H9 (cell line): ENCODE data around the gene ROBO1. TPM values are rescaled to one million over a fixed set of nuclear protein-coding genes. Genes with fewer than 3 reads are reported as not detected.

Source experiments
- DNase-seq: peaks from one replicate; pipeline ENCODE4 v3.0.0-alpha.2; 2017
- H2AFZ ChIP-seq: one replicate; pipeline ENCODE4 v1.6.1; 2013; ENCODE audit warnings: mild to moderate bottlenecking, low read length, control low read depth, moderate library complexity
- H2AK5ac ChIP-seq: 2 replicates; pipeline ENCODE4 v1.6.1; 2013; ENCODE audit warnings: low read length, control low read depth, mixed read lengths; ENCODE audit not compliant: insufficient read length
- H2BK120ac ChIP-seq: one replicate; pipeline ENCODE4 v1.6.1; 2013; ENCODE audit warnings: low read depth, mild to moderate bottlenecking, low read length, control low read depth, inconsistent platforms; ENCODE audit not compliant: poor library complexity, severe bottlenecking
- H2BK12ac ChIP-seq: 2 replicates; pipeline ENCODE4 v1.6.1; 2013; ENCODE audit warnings: low read length, control low read depth, mixed read lengths, low read depth; ENCODE audit not compliant: insufficient read length
- H2BK15ac ChIP-seq: 2 replicates; pipeline ENCODE4 v1.6.1; 2013; ENCODE audit warnings: low read depth, low read length, control low read depth
- H2BK20ac ChIP-seq: one replicate; pipeline ENCODE4 v1.6.1; 2013; ENCODE audit warnings: low read depth, mild to moderate bottlenecking, low read length, control low read depth, inconsistent platforms; ENCODE audit not compliant: poor library complexity, severe bottlenecking
- H2BK5ac ChIP-seq: 2 replicates; pipeline ENCODE4 v1.6.1; 2013; ENCODE audit warnings: low read length, control low read depth, mixed read lengths; ENCODE audit not compliant: insufficient read length
- H3K14ac ChIP-seq: 2 replicates; pipeline ENCODE4 v1.6.1; 2013; ENCODE audit warnings: low read length, control low read depth; ENCODE audit not compliant: insufficient read depth
- H3K18ac ChIP-seq: 2 replicates; pipeline ENCODE4 v1.6.1; 2013; ENCODE audit warnings: low read depth, mild to moderate bottlenecking, mixed read lengths, low read length, control low read depth; ENCODE audit not compliant: insufficient read length
- H3K23ac ChIP-seq: 2 replicates; pipeline ENCODE4 v1.6.1; 2013; ENCODE audit warnings: low read length, control low read depth, mixed read lengths, low read depth; ENCODE audit not compliant: insufficient read length
- H3K23me2 ChIP-seq: 2 replicates; pipeline ENCODE4 v1.6.1; 2013; ENCODE audit warnings: low read depth, mild to moderate bottlenecking, mixed read lengths, low read length, control low read depth; ENCODE audit not compliant: insufficient read length, poor library complexity, severe bottlenecking
- H3K27ac ChIP-seq: 2 replicates; pipeline ENCODE4 v1.5.1; 2013; ENCODE audit warnings: low read length, control low read depth, mixed read lengths, low read depth; ENCODE audit not compliant: insufficient read length
- H3K27me3 ChIP-seq: 2 replicates; pipeline ENCODE4 v1.6.1; 2013; ENCODE audit warnings: low read length, control low read depth, inconsistent platforms; ENCODE audit not compliant: insufficient read depth
- H3K4ac ChIP-seq: 2 replicates; pipeline ENCODE4 v1.6.1; 2013; ENCODE audit warnings: low read depth, mild to moderate bottlenecking, control low read depth, inconsistent platforms, low read length, moderate library complexity
- H3K4me1 ChIP-seq: 2 replicates; pipeline ENCODE4 v1.6.1; 2013; ENCODE audit warnings: low read length, control low read depth, inconsistent platforms; ENCODE audit not compliant: insufficient read depth
- H3K4me2 ChIP-seq: 2 replicates; pipeline ENCODE4 v1.6.1; 2013; ENCODE audit warnings: low read length, control low read depth, mixed read lengths; ENCODE audit not compliant: insufficient read length, insufficient read depth
- H3K56ac ChIP-seq: 2 replicates; pipeline ENCODE4 v1.6.1; 2013; ENCODE audit warnings: low read depth, mild to moderate bottlenecking, mixed read lengths, low read length, control low read depth; ENCODE audit not compliant: insufficient read length
- H3K79me1 ChIP-seq: 2 replicates; pipeline ENCODE4 v1.6.1; 2013; ENCODE audit warnings: low read depth, mild to moderate bottlenecking, moderate library complexity, low read length, control low read depth, inconsistent platforms; ENCODE audit not compliant: insufficient read depth, poor library complexity, severe bottlenecking
- H3K79me2 ChIP-seq: 2 replicates; pipeline ENCODE4 v1.6.1; 2013; ENCODE audit warnings: low read length, control low read depth, inconsistent platforms; ENCODE audit not compliant: insufficient read depth
- H3K9ac ChIP-seq: 2 replicates; pipeline ENCODE4 v1.6.1; 2013; ENCODE audit warnings: low read length, control low read depth, mixed read lengths; ENCODE audit not compliant: insufficient read length; ENCODE audit errors: extremely low read depth
- H3K9me3 ChIP-seq: one replicate; pipeline ENCODE4 v1.6.1; 2013; ENCODE audit warnings: low read depth, low read length, inconsistent platforms; ENCODE audit not compliant: control insufficient read depth
- H3T11ph ChIP-seq: one replicate; pipeline ENCODE4 v1.6.1; 2013; ENCODE audit warnings: mild to moderate bottlenecking, low read length, control low read depth, inconsistent platforms
- H4K20me1 ChIP-seq: one replicate; pipeline ENCODE4 v1.6.1; 2013; ENCODE audit not compliant: control insufficient read depth, insufficient read length, insufficient read depth
- H4K5ac ChIP-seq: 2 replicates; pipeline ENCODE4 v1.6.1; 2013; ENCODE audit warnings: low read depth, mild to moderate bottlenecking, mixed read lengths, low read length, control low read depth; ENCODE audit not compliant: insufficient read length
- H4K8ac ChIP-seq: replicated peaks from 2 replicates; pipeline ENCODE4 v1.6.1; 2013; ENCODE audit warnings: low read length, control low read depth, mixed read lengths, low read depth; ENCODE audit not compliant: insufficient read length
- H4K91ac ChIP-seq: 2 replicates; pipeline ENCODE4 v1.6.1; 2013; ENCODE audit warnings: low read depth, mild to moderate bottlenecking, moderate library complexity, mixed read lengths, low read length, control low read depth; ENCODE audit not compliant: insufficient read length
- H3K27ac Mint-ChIP-seq, 3 experiments: 2 replicates in 2 of 3; 3 replicates in 1 of 3; pipeline ENCODE4 v1.8.0; 2020 to 2021; ENCODE audit warnings: mixed read lengths in 3 of 3, mild to moderate bottlenecking in 1 of 3, moderate library complexity in 1 of 3
- H3K27me3 Mint-ChIP-seq: 2 replicates; pipeline ENCODE4 v1.8.0; 2021; ENCODE audit warnings: low read depth, mild to moderate bottlenecking, moderate library complexity, mixed read lengths
- H3K36me3 Mint-ChIP-seq, 3 experiments: 2 replicates in 2 of 3; 3 replicates in 1 of 3; pipeline ENCODE4 v1.8.0; 2020 to 2021; ENCODE audit warnings: low read depth in 3 of 3, mixed read lengths in 3 of 3; ENCODE audit not compliant: insufficient read depth in 1 of 3
- H3K4me1 Mint-ChIP-seq, 2 experiments: 2 replicates each; pipeline ENCODE4 v1.8.0; 2020; ENCODE audit warnings: mixed read lengths in 2 of 2
- H3K4me3 Mint-ChIP-seq, 2 experiments: 2 replicates in 1 of 2; 3 replicates in 1 of 2; pipeline ENCODE4 v1.8.0; 2020 to 2021; ENCODE audit warnings: mild to moderate bottlenecking in 2 of 2, mixed read lengths in 2 of 2, moderate library complexity in 1 of 2
- H3K9me3 Mint-ChIP-seq, 2 experiments: 2 replicates in 1 of 2; 3 replicates in 1 of 2; pipeline ENCODE4 v1.8.0; 2020; ENCODE audit warnings: mild to moderate bottlenecking in 2 of 2, mixed read lengths in 2 of 2, moderate library complexity in 1 of 2
- WGBS: extraction: QIAGEN DNeasy Blood & Tissue Kit; methylation state at CpG from one replicate; pipeline ENCODE4 v1.1.7; 2013; ENCODE audit warnings: missing lambda C conversion rate, low lambda C conversion rate, mixed read lengths; ENCODE audit not compliant: insufficient read length; ENCODE audit errors: extremely low coverage; 5-methylcytosine and 5-hydroxymethylcytosine counted together
- total RNA-seq: library from RNA; stranded (reverse); gene quantifications from 2 replicates; pipeline ENCODE4 v1.2.1, GENCODE V29; 2021
- TF ChIP-seq, protein P1 (sequence below): fragments of 200-600 bp; sonication (generic); conservative IDR thresholded peaks from 3 replicates; pipeline ENCODE4 v1.8.0; 2021; ENCODE audit warnings: antibody characterized with exemption, mild to moderate bottlenecking

ROBO1 gene
- total RNA-seq, 1 experiment from 2014 or later = 62.7 TPM

DNA sequence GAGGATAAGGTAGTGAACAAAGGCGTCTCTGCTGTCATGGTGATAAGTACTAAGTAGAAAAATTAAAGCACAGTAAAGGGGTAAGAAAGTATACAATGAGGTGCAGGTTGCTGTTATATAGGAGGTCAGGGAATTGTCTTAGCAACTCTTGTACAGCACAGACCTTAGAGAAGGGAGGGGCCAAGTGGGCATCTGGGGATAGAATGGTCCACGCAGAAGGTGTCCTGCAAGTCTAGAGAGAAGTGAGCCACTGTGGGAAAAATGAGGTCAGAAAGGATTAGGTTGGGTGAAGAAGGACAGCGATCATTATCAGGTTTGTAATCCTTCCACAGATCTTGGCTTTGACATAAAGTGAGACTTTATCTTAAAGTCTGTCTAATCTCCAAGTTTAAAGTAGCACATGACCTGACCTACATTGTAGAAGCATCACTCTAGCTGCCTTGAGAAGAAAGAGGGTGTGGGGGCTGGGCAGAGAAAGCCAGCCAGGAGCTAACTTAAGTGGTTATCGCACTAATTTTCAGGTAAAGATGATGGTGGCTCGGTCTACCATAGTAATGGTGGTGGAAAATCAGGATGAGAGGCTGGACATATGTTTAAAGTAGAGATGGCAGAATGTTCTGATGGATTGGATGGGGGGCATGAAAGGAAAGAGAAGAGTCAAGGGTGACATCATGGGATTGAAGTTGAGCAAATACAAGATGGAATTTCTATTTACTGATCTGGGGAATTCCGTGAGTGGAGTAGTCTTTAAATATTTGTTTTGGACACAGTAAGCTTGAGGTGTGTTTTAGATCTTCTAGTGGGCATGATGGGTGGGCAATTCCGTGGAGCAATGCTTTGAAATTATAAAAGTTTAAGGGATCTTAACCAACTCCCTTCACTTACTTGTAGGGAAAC is 919.2 kb downstream of the ROBO1 start:
- Histone ChIP-seq H3K4ac (no peak overlapping the region), H4K5ac (no peak overlapping the region), H4K91ac (no peak overlapping the region), H2BK12ac (no peak overlapping the region), H3K4me1 (no peaks in the 10 kb centered on the region), H2BK5ac (no peak overlapping the region), H3K79me2 (no peaks in the 10 kb centered on the region), H4K8ac (no peak overlapping the region), H2AFZ (no peak overlapping the region), H3K27me3 (no peaks in the 10 kb centered on the region), H2BK20ac (no peak overlapping the region), H3K18ac (no peak overlapping the region), H3K4me2 (no peak overlapping the region), H3K23ac (no peak overlapping the region), H2BK15ac (no peak overlapping the region), H4K20me1 (no peaks in the 10 kb centered on the region), H3K23me2 (no peaks in the 10 kb centered on the region), H3K27ac (no peak overlapping the region), H3K79me1 (no peaks in the 10 kb centered on the region), H2AK5ac (no peak overlapping the region), H3K14ac (no peak overlapping the region), H2BK120ac (no peak overlapping the region), H3K56ac (no peak overlapping the region), H3K9ac (no peak overlapping the region), H3T11ph (no peak overlapping the region), H3K9me3 (no peaks in the 10 kb centered on the region)
- H3K36me3 Mint-ChIP-seq = no peaks in the 10 kb centered on the region
- no peaks in the 10 kb centered on the region for H3K27me3 Mint-ChIP-seq
- TF ChIP-seq, protein P1, sequence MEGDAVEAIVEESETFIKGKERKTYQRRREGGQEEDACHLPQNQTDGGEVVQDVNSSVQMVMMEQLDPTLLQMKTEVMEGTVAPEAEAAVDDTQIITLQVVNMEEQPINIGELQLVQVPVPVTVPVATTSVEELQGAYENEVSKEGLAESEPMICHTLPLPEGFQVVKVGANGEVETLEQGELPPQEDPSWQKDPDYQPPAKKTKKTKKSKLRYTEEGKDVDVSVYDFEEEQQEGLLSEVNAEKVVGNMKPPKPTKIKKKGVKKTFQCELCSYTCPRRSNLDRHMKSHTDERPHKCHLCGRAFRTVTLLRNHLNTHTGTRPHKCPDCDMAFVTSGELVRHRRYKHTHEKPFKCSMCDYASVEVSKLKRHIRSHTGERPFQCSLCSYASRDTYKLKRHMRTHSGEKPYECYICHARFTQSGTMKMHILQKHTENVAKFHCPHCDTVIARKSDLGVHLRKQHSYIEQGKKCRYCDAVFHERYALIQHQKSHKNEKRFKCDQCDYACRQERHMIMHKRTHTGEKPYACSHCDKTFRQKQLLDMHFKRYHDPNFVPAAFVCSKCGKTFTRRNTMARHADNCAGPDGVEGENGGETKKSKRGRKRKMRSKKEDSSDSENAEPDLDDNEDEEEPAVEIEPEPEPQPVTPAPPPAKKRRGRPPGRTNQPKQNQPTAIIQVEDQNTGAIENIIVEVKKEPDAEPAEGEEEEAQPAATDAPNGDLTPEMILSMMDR = no peak
- H3K9me3 Mint-ChIP-seq = no peaks in the 10 kb centered on the region
- no CpG with 5 or more reads among the region's 7 CpGs for WGBS
- no peak overlapping the region for H3K4me3 Mint-ChIP-seq
- no peak for DNase-seq
- H3K4me1 Mint-ChIP-seq = peaks cover 4 to 7% of the 10 kb centered on the region in 2 experiments; a peak in 3 of 4 replicates
- no peak overlapping the region for H3K27ac Mint-ChIP-seq
